Fibroblast of skin of back (primary cell): Measurements from ENCODE around the gene USP7. TPM values are rescaled to one million over a fixed set of nuclear protein-coding genes. Genes with fewer than 3 reads are reported as not detected.
"Not testable (repeated sequence)": the region's sequence is repeated elsewhere in the genome, so short reads cannot be mapped to it uniquely, and the experiment has no call there.

Experiments
- DNase-seq: peaks from one replicate; pipeline ENCODE4 v3.0.0-alpha.2; 2013
- polyA plus RNA-seq, 2 experiments: library from polyadenylated mRNA; unstranded; fragments of 120-200 nt; gene quantifications; one replicate each; pipeline ENCODE4 v1.2.1, GENCODE V29; 2013; ENCODE audit not compliant: insufficient read length in 2 of 2

Gene USP7
- 73.0 TPM for polyA plus RNA-seq (2013, experiment 1 of 2; ENCODE audit: insufficient read length)
- polyA plus RNA-seq (2013, experiment 2 of 2; ENCODE audit: insufficient read length): 55.3 TPM

- peak; percentile 92 for DNase-seq
Observed at GRCh38 chr16:8963821-8964441, at the start of gene USP7. Gene USP7, minus strand, starts transcription at chr16:8963906. Its CDS starts 621 bp downstream, at chr16:8963285.

GRCh38 chr16:9013508-9013864 lies 49.8 kb upstream of the USP7 start:
- DNase-seq: no peak

- peak; percentile 18 for DNase-seq
Observed at GRCh38 chr16:9012848-9013507, 49.3 kb upstream of the USP7 start.

- DNase-seq: no peak
Observed at GRCh38 chr16:9012330-9012729, 48.6 kb upstream of the USP7 start.

GRCh38 chr16:9008601-9009260 lies 45.0 kb upstream of the USP7 start:
- peak; percentile 70 for DNase-seq

GRCh38 chr16:9007177-9007794 lies 43.6 kb upstream of the USP7 start:
- no peak for DNase-seq

- no peak for DNase-seq
Observed at GRCh38 chr16:9004183-9004582, 40.5 kb upstream of the USP7 start.

GRCh38 chr16:9003763-9004162 lies 40.1 kb upstream of the USP7 start:
- no peak for DNase-seq

- DNase-seq: no peak
Observed at GRCh38 chr16:9003322-9003721, 39.6 kb upstream of the USP7 start.

GRCh38 chr16:9002042-9002441 lies 38.3 kb upstream of the USP7 start:
- DNase-seq: no peak

- DNase-seq: no peak
Observed at GRCh38 chr16:9000664-9001063, 37.0 kb upstream of the USP7 start.

- DNase-seq: no peak
Observed at GRCh38 chr16:8999800-9000199, 36.1 kb upstream of the USP7 start.

GRCh38 chr16:8998108-8998507 lies 34.4 kb upstream of the USP7 start:
- peak; percentile 17 for DNase-seq

- no peak for DNase-seq
Observed at GRCh38 chr16:8996891-8997290, 33.2 kb upstream of the USP7 start.

GRCh38 chr16:8990445-8990844 lies 26.7 kb upstream of the USP7 start:
- no peak for DNase-seq

- DNase-seq: no peak
Observed at GRCh38 chr16:8989099-8989878, 25.6 kb upstream of the USP7 start.

- no peak for DNase-seq
Observed at GRCh38 chr16:8986818-8987191, 23.1 kb upstream of the USP7 start.

GRCh38 chr16:8986111-8986510 lies 22.4 kb upstream of the USP7 start:
- no peak for DNase-seq

GRCh38 chr16:8982816-8983215 lies 19.1 kb upstream of the USP7 start:
- no peak for DNase-seq

- not testable (repeated sequence) for DNase-seq
Observed at GRCh38 chr16:8981901-8982300, 18.2 kb upstream of the USP7 start.

- DNase-seq: not testable (repeated sequence)
Observed at GRCh38 chr16:8976189-8976588, 12.5 kb upstream of the USP7 start.

- no peak for DNase-seq
Observed at GRCh38 chr16:8975039-8975438, 11.3 kb upstream of the USP7 start.
